Measurements from ENCODE around the gene RGS16.

DNA sequence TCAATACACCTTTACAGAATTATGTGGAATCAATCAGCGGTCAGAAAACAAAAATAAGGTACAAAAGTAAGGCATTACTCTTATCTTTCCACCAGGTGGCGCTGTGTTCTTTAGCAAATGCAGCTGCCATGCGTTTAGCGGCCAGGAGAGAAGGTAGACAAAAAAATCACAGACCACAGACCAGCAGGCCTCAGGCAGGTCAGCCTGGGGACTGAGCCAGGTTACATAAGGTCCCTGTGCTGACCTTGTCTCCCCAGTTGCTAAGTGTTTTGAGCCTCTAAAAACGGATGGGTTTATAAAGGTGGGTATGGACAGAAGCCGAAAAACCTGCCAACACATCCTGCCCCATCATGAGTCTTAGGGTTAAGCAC lies 2.8 kb downstream of the RGS16 start:
- TF ChIP-seq, protein P1, sequence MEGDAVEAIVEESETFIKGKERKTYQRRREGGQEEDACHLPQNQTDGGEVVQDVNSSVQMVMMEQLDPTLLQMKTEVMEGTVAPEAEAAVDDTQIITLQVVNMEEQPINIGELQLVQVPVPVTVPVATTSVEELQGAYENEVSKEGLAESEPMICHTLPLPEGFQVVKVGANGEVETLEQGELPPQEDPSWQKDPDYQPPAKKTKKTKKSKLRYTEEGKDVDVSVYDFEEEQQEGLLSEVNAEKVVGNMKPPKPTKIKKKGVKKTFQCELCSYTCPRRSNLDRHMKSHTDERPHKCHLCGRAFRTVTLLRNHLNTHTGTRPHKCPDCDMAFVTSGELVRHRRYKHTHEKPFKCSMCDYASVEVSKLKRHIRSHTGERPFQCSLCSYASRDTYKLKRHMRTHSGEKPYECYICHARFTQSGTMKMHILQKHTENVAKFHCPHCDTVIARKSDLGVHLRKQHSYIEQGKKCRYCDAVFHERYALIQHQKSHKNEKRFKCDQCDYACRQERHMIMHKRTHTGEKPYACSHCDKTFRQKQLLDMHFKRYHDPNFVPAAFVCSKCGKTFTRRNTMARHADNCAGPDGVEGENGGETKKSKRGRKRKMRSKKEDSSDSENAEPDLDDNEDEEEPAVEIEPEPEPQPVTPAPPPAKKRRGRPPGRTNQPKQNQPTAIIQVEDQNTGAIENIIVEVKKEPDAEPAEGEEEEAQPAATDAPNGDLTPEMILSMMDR (IDR thresholded peaks at IDR 0.05; ENCODE audit: low read depth, low read length, missing input control): peak; percentile 91
- TF ChIP-seq FOXA2 (IDR thresholded peaks at IDR 0.05): no peak
